KMS-11 (cell line): ENCODE results near the gene PBXIP1.
"Not testable (repeated sequence)": the region's sequence is repeated elsewhere in the genome, so short reads cannot be mapped to it uniquely, and the experiment has no call there.

Experiments used
- H2AFZ ChIP-seq: fragments of 200-600 bp; sonication (generic); 2 replicates; pipeline ENCODE4 v1.6.1; 2016; ENCODE audit warnings: antibody characterized with exemption, mixed run types, low read depth
- H3K27ac ChIP-seq: fragments of 200-600 bp; sonication (generic); 2 replicates; pipeline ENCODE4 v1.6.1; 2016; ENCODE audit warnings: mild to moderate bottlenecking, mixed run types
- H3K27me3 ChIP-seq: fragments of 200-600 bp; sonication (generic); 2 replicates; pipeline ENCODE4 v1.6.1; 2017; ENCODE audit warnings: mild to moderate bottlenecking, low read depth, mixed run types, moderate library complexity; ENCODE audit not compliant: insufficient read depth
- H3K36me3 ChIP-seq: fragments of 200-600 bp; sonication (generic); 2 replicates; pipeline ENCODE4 v1.6.1; 2017; ENCODE audit warnings: mild to moderate bottlenecking, mixed run types; ENCODE audit not compliant: insufficient read depth
- H3K4me1 ChIP-seq: fragments of 200-600 bp; sonication (generic); 2 replicates; pipeline ENCODE4 v1.6.1; 2016; ENCODE audit warnings: mild to moderate bottlenecking, low read depth, mixed run types; ENCODE audit not compliant: poor library complexity, severe bottlenecking
- H3K4me2 ChIP-seq: fragments of 200-600 bp; sonication (generic); 2 replicates; pipeline ENCODE4 v1.7.0; 2016; ENCODE audit warnings: mild to moderate bottlenecking, mixed run types
- H3K4me3 ChIP-seq: fragments of 200-600 bp; sonication (generic); IDR thresholded peaks from 2 replicates; pipeline ENCODE4 v1.6.1; 2017; ENCODE audit warnings: low read depth, low read length, mixed read lengths; ENCODE audit not compliant: insufficient read depth
- H3K79me2 ChIP-seq: fragments of 200-600 bp; sonication (generic); 2 replicates; pipeline ENCODE4 v1.6.1; 2016; ENCODE audit warnings: low read depth, mixed run types; ENCODE audit not compliant: insufficient read depth
- H3K9ac ChIP-seq: fragments of 200-600 bp; sonication (generic); 2 replicates; pipeline ENCODE4 v1.6.1; 2016; ENCODE audit warnings: mild to moderate bottlenecking, mixed run types
- H4K20me1 ChIP-seq: fragments of 200-600 bp; sonication (generic); 2 replicates; pipeline ENCODE4 v1.6.1; 2016; ENCODE audit warnings: mild to moderate bottlenecking, mixed run types; ENCODE audit not compliant: insufficient read depth
- TF ChIP-seq, protein P1 (sequence below): fragments of 200-600 bp; sonication (generic); conservative IDR thresholded peaks from 2 replicates; pipeline ENCODE4 v1.6.1; 2017; ENCODE audit warnings: low read depth, mild to moderate bottlenecking, antibody characterized with exemption, low read length, moderate library complexity, mixed read lengths

The PBXIP1 gene

DNA sequence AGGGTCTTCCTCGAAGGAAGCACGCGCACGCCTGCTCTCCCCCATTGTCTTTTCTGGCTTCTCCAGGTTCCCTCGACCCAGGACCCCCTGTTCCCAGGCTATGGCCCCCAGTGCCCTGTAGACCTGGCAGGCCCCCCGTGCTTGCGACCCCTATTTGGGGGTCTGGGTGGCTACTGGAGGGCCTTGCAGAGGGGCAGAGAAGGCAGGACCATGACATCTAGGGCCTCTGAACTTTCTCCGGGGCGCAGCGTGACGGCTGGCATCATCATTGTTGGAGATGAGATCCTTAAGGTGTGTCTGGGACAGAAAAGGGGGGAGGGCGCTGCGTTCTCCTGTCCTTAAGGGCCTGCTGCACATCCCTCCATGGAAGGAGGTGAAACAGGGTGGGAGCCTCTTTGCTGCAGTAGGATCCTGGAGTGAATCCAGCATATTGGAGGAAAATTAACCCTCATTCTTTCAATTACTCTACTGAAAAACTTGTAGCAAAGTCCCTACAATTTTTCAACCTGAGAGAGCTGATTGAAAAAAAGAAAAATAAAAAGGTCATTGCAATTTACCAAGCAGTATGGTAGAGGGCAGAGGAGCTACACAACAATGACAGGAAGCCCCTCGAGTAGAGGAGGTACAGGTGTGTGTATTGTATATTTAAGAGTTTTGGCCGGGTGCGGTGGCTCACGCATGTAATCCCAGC is 28.0 kb upstream of the PBXIP1 start:
- peak overlapping the region; percentile 98 for H3K4me3 ChIP-seq
- TF ChIP-seq, protein P1, sequence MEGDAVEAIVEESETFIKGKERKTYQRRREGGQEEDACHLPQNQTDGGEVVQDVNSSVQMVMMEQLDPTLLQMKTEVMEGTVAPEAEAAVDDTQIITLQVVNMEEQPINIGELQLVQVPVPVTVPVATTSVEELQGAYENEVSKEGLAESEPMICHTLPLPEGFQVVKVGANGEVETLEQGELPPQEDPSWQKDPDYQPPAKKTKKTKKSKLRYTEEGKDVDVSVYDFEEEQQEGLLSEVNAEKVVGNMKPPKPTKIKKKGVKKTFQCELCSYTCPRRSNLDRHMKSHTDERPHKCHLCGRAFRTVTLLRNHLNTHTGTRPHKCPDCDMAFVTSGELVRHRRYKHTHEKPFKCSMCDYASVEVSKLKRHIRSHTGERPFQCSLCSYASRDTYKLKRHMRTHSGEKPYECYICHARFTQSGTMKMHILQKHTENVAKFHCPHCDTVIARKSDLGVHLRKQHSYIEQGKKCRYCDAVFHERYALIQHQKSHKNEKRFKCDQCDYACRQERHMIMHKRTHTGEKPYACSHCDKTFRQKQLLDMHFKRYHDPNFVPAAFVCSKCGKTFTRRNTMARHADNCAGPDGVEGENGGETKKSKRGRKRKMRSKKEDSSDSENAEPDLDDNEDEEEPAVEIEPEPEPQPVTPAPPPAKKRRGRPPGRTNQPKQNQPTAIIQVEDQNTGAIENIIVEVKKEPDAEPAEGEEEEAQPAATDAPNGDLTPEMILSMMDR, result no peak
- H3K27ac ChIP-seq, result peak overlapping the region; percentile 31
- H2AFZ ChIP-seq, result peak overlapping the region; percentile 16; the same call in 1 of the 2 replicates
- H4K20me1 ChIP-seq, result no peaks in the 10 kb centered on the region
- H3K27me3 ChIP-seq, result no peaks in the 10 kb centered on the region
- peak overlapping the region; percentile 51 for H3K9ac ChIP-seq
- peaks cover 26% of the 10 kb centered on the region for H3K4me1 ChIP-seq
- H3K36me3 ChIP-seq, result peaks cover 21% of the 10 kb centered on the region; the same call in 1 of the 2 replicates
- H3K4me2 ChIP-seq, result peak overlapping the region; percentile 99
- peaks cover 85% of the 10 kb centered on the region for H3K79me2 ChIP-seq

DNA sequence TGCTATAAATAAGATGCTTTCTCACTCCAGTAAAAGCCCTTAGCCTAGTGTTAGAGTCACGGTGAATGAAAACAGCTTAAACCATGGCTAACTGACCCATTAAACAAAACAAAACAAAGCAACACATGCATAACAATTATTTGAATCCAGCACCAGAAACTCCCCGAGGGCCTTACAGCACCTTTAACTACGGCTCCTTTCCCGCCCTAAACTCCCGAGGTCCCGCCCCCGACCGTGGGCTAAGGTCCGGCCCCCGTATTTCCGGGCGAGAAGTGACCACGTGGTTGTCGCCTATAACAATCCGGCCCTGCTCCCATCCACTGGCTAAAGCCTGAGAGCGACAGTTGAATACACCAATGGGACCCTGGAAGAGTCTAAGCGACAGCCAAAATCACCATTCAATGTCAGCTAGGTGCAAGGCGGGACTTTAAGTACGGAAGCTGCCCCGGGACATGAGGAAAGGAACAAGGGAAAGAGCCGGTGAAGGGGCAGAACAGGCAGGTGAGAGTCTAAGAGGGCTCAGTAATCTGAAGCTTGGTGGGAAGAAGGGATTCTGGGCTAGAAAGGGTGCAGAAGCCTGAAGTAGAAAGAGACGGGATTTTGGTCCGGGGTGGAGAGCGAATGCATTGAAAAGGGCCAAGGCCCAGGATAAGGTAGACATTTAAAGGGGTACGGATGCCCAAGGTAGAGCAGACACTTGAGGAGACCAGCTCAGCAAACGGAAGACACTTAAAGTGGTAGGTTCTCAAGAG is 27.2 kb upstream of the PBXIP1 start, which contains the start of gene FLAD1:
FLAD1 (plus strand) TSS at position 448 of the 752 bp plus-strand sequence. CDS start 351 bp downstream, outside the sequence.
- peaks cover 81% of the 10 kb centered on the region for H3K79me2 ChIP-seq
- TF ChIP-seq, protein P1, result no peak
- no peaks in the 10 kb centered on the region for H3K27me3 ChIP-seq
- peak within 1 kb of the TSS; percentile 98 for H3K4me3 ChIP-seq
- H3K36me3 ChIP-seq, result peaks cover 15% of the 10 kb centered on the region; the same call in 1 of the 2 replicates
- peak within 1 kb of the TSS; percentile 47 for H2AFZ ChIP-seq
- peak within 1 kb of the TSS; percentile 99 for H3K4me2 ChIP-seq
- peaks cover 28% of the 10 kb centered on the region for H3K4me1 ChIP-seq
- H3K27ac ChIP-seq, result peak within 1 kb of the TSS; percentile 38
- no peaks in the 10 kb centered on the region for H4K20me1 ChIP-seq
- H3K9ac ChIP-seq, result peak within 1 kb of the TSS; percentile 51

DNA sequence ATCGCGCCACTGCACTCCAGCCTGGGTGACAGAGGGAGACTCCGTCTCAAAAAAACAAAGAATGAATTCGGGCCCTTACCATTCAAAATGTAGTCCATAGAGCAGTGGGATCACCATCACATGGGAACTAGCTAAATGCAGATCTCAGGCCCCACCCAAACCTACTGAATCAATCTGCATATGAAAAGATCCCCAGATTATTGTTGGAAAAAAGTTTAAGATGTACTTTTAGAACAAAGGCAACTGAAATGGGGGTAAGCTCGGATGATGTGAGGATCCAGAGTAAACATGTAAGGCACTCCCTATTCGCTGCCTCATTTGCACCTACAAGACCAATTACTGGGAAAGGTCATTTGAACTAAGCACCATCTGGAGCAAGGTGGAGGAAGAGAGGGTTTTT is 26.4 kb upstream of the PBXIP1 start:
- TF ChIP-seq, protein P1, result no peak
- peaks cover 19% of the 10 kb centered on the region; the same call in 1 of the 2 replicates for H3K36me3 ChIP-seq
- peak overlapping the region; percentile 38; the same call in 1 of the 2 replicates for H3K27ac ChIP-seq
- peak overlapping the region; percentile 47 for H2AFZ ChIP-seq
- H3K79me2 ChIP-seq, result peaks cover 83% of the 10 kb centered on the region
- H3K4me2 ChIP-seq, result peak overlapping the region; percentile 70
- peak overlapping the region; percentile 95 for H3K4me3 ChIP-seq
- peaks cover 35% of the 10 kb centered on the region for H3K4me1 ChIP-seq
- H4K20me1 ChIP-seq, result no peaks in the 10 kb centered on the region
- peak overlapping the region; percentile 51; the same call in 1 of the 2 replicates for H3K9ac ChIP-seq
- H3K27me3 ChIP-seq, result no peaks in the 10 kb centered on the region

DNA sequence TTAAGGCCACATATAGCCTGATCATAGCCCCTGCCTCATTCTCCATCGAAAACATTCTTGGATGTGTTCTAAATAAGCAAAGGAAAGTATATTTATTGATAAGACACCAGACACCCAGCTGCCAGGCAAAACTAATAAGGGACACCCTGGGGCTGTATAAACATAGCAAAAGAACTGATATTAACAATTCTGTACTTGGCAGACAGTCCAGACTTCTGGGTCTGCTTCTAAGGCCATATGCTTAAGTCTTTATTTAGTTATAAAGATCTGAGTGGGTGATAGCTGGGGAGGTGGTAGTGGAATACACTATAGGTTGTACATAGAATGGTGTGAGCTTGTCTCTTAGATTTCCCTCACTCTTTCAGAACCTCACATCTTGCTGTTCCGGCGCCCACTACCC is 22.5 kb upstream of the PBXIP1 start:
- H3K79me2 ChIP-seq, result peaks cover 74% of the 10 kb centered on the region
- no peak overlapping the region for H3K9ac ChIP-seq
- no peak overlapping the region for H3K4me2 ChIP-seq
- no peaks in the 10 kb centered on the region for H4K20me1 ChIP-seq
- H2AFZ ChIP-seq, result no peak overlapping the region
- TF ChIP-seq, protein P1, result no peak
- H3K27ac ChIP-seq, result no peak overlapping the region
- H3K4me3 ChIP-seq, result no peak overlapping the region
- H3K36me3 ChIP-seq, result peaks cover 18% of the 10 kb centered on the region; the same call in 1 of the 2 replicates
- H3K4me1 ChIP-seq, result peaks cover 36% of the 10 kb centered on the region
- H3K27me3 ChIP-seq, result no peaks in the 10 kb centered on the region

DNA sequence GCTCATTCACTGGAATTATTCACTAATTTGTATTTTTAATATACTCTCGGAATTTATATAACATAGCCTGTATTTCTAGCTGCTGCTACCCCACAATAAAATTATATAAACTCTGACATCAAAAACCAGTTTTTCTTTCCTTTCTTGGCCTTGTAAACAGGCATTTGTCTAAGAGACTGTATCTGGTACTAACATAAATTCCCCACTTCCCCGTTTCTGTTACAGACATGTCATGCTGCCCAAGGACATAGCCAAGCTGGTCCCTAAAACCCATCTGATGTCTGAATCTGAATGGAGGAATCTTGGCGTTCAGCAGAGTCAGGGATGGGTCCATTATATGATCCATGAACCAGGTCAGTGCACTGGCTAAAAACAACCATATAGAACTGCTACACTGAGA is 21.9 kb upstream of the PBXIP1 start:
- not testable (repeated sequence) for H3K27ac ChIP-seq, H3K4me3 ChIP-seq, H3K27me3 ChIP-seq, H3K9ac ChIP-seq, H4K20me1 ChIP-seq, H2AFZ ChIP-seq
- peak overlapping the region; percentile 89 for H3K4me2 ChIP-seq
- peaks cover 78% of the 10 kb centered on the region for H3K79me2 ChIP-seq
- peaks cover 42% of the 10 kb centered on the region for H3K4me1 ChIP-seq
- H3K36me3 ChIP-seq, result peaks cover 18% of the 10 kb centered on the region; the same call in 1 of the 2 replicates
